ENCODE results near the gene RNF214.
"Not testable (repeated sequence)": the region's sequence is repeated elsewhere in the genome, so short reads cannot be mapped to it uniquely, and the experiment has no call there.

DNA sequence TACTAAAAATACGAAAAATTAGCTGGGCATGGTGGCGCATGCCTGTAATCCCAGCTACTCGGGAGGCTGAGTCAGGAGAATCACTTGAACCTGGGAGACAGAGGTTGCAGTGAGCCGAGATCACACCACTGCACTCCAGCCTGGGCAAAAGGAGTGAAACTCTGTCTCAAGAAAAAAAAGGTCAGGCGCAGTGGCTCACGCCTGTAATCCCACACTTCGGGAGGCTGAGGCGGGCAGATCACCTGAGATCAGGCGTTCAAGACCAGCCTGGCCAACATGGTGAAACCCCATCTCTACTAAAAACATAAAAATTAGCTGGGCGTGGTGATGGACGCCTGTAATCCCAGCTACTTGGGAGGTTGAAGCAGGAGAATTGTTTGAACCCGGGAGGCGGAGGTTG, 49.3 kb upstream of the RNF214 start:
- not testable (repeated sequence) for TF ChIP-seq POLR2A (IDR thresholded peaks at IDR 0.05; ENCODE audit: low read depth, low read length); CTCF (conservative IDR thresholded peaks at IDR 0.05; ENCODE audit: low read depth, low read length); NFE2L2 (IDR thresholded peaks at IDR 0.05; ENCODE audit: low read depth, low read length); ELK1 (IDR thresholded peaks at IDR 0.05; ENCODE audit: borderline replicate concordance, low read depth, low read length); MAZ (IDR thresholded peaks at IDR 0.05; ENCODE audit: borderline replicate concordance, low read depth, low read length); BHLHE40 (IDR thresholded peaks at IDR 0.05; ENCODE audit: low read depth, low read length); CEBPB (IDR thresholded peaks at IDR 0.05; ENCODE audit: low read depth, low read length); CHD1 (IDR thresholded peaks at IDR 0.05; ENCODE audit: low read depth, low read length); MAFK (IDR thresholded peaks at IDR 0.05; ENCODE audit: low read depth, low read length); RFX5 (IDR thresholded peaks at IDR 0.05; ENCODE audit: low read depth, low read length); MXI1 (IDR thresholded peaks at IDR 0.05; ENCODE audit: borderline replicate concordance, low read depth, low read length); RAD21 (IDR thresholded peaks at IDR 0.05; ENCODE audit: low read length)
